ENCODE results near the gene ISOC1.

ISOC1 gene

DNA sequence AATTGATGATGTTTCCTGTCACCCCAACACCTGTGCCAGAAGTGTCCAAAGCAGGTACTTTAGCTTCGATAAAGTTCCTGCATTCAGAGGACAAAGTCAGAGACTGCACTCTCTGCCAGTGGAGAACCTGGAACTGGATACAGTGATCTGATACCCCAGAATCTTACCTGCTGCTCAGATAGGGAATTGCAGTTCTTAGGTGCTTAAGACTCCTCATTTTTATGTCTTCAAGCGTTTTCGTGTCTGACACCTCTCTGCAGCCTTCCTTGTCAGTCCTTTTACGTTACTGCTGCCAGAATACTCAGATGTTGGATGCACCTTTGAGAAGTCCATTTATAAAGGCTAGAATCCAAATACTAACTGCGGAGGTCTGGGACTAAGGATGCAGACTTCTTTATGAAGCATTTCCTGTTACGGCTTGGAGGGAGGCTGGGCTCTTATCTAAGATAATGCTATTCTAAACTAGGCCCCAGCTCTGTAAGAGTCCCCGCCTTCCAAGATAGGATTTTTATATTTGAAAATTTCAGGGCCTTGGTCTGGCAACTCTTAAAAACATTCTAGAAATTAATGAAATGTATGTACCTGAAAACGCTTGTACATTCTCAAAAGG lies 1.9 kb downstream of the ISOC1 start:
- DNase-seq: no peak

DNA sequence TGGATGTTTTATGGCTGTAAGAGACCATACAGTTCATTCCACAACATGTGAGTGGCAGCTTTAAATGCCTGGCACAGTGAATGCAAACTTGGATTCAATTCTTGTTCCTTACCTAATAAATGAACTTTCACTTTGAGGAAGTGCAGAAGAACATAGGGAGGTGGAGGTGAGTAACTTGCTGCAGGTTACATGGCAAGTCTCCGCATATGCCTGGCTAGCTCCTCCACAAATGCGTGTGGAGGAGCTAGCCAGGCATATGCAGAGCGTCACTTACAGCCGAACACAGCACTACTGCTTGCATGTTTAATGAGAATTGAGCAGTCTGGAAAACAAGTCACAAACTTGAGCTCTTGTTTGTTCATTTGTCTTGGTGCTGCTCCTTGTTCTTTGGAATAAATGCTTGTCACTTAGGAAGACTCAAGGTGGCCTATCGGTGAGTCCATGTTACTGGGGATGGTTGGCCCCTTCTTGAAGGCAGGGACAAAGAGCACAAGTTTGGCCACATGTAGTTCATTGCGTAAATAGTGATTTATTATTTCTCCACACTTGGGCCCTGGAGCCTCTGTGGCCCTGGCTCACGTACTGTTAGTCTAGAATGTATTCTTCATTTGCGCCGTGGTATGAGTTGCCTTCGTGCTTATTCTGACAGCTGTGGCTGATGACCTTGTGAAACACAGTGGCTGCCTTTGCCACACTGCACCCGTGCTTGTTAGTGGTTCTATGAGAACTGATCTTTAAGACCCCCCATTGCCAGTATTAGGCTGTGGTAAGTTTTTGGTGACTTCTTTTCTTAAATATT lies 3.1 kb downstream of the ISOC1 start:
- no peak for DNase-seq

DNA sequence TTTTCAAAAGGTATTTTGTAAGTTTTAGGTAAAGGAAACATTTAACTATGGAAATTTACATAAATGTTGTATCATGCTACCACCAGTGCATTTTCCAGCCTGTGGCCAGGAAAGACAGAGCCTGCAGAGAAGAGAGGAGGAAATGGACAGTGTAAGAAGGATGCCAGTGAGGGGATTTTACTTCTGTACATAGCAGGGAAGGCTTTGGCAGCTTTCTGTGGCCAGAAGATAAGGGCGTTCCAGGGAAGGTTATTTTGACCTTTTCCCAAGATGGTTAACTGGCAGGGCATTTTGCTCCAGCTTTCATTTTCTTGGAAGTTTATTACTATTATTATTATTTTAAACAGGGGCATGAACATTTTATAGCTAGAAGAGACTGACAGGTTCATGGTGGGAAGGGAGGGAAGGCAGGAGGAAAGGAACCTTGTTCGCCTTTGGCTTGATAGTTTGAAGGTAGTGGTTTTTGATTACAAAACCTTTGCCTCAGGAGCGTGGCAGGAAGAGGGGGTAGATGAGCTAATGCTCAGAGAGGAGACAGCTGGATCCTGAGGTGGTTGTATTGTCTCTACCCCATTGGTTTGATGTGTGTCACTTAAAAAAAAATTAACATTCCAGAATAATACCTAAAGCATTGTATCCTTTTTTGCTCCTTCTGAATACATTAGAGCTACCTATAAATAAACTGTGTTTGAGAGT lies 4.1 kb downstream of the ISOC1 start:
- DNase-seq: no peak

DNA sequence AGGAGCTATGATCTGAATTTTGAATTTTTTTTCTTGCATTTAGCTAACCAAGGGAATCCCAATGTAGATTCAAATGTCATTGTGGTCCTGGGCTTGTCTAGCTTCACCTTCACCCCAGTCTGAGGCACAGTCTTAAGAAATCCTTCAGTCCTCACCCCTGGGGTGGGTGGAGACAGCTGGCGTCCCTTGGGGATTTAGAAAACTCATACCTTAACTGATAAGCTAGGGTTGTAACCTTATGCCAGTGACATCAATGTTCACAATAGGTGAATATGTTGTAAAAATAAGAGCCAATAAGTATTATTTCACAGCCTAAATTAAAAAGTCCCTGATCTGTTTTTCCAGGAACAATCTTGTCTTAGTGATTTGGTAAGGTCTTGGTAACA lies 4.6 kb downstream of the ISOC1 start:
- DNase-seq: no peak

DNA sequence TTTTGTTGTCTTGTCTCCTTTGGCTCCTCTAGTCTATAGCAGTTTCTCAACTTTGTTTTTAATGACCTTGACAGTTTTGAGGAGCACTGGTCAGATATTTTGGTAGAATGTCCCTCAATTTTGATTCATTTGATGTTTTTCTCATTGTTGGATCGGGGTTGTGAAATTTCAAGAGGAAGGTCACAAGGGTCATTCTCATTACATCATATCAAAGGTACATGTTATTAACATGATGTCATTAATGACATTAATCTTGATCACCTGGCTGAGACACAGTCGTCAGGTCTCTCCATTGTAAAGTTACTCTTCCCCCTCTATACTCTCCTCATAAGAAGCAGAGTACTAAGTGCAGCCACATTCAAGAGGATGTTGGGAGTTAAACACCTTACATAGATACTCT lies 7.2 kb downstream of the ISOC1 start:
- no peak for DNase-seq

DNA sequence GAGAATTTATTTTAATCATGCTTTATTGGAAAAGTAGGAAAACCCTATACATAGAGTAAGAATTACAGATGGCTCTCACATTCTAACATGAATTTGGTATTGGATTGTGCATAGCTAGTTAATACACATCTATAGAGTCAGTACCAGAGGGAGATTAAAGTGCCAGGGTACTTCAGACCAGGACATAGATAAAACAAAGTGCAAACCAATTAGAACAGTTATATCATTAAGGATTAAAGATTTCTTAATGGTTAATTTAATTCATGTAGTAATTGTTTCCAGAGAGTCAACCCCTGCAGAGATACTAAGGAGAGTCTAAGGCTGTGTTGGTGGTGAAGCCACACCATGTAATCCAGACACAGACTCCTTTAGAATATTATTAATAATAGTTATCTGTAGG lies 8.8 kb downstream of the ISOC1 start:
- DNase-seq: no peak

DNA sequence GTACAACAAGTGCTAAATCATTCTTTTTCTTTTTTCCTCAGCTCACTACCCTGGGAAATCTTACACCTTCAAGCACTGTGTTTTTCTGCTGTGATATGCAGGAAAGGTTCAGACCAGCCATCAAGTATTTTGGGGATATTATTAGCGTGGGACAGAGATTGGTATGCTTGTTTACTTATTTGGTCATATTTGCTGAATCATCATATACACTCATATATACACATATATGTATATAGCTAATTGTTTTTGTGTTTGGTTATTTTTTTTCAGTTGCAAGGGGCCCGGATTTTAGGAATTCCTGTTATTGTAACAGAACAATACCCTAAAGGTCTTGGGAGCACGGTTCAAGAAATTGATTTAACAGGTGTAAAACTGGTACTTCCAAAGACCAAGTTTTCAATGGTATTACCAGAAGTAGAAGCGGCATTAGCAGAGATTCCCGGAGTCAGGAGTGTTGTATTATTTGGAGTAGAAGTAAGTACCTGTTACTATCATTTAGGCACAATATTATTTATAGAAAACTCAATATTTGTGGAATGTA lies 10.4 kb downstream of the ISOC1 start:
- DNase-seq: no peak

DNA sequence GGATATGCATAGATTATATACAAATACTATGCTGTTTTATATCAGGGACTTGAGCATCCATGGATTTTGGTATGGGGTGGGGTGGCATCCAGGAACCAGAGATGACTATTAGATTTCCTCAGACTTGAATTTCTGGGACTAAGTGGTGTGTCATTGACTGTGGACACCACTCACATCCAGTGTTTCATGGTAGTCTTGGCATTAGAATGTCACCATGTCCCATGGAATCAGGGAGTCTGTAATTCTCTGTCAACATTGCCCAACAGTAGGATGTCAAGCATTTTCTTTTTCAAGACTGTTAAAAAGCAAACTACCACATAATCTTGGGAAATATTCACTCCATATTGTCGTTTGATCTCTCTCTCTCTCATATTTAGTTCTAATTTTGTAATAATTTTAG lies 13.1 kb downstream of the ISOC1 start:
- no peak for DNase-seq

DNA sequence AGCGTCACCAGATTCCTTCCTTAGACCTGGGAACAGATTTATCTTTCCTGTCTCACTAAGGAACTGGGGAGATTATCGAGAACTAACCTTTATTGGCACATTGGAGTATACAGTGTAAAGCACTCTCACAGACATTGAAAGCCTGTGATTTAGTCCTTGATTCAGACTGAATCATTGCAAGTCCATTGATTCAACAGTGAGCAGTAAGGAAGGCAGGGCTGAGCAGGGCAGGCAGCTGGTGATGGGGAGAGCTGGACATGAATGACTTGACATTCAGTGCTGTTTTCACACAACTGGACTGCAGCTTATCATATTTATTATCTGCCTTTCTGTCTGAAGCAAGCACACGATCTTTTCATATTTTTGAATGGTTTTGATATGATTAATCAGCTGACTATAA lies 16.2 kb downstream of the ISOC1 start:
- no peak for DNase-seq

DNA sequence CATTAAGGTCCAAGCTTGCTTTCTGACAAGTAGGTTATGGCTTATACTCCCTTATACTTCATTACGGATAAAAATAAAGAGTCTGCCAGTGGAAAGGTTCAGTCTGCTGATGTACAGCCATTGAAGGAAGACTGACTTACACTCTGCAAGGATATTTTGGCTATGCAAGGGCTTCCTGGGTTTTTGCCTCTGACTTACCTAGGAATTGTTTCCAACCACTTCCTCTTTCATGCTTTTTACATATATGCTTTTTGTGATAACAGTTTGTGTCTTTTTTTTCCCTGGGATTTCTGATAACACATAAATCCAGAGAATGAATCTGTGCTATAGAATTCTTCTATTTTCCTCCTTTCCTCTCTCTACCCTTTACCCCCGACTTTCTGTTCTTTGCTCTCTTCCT lies 16.8 kb downstream of the ISOC1 start:
- no peak for DNase-seq

DNA sequence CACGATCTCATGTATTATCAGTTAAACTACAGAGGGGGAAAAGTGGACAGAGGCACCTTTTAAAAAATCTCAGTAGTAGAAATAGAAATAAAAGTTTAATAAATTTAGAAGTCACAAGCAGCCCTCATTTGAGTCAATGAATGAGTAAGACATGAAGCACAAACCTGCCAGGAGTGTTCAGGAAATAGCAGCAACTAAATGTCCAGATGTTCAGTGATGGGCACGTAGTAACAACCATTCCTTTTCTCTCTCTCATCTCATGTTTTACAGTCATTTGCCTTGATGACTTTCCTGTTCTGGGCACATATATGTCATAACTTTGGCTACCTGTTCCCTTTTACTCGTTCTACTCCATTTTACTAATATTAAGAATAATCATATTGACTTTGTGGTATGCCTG lies 17.7 kb downstream of the ISOC1 start:
- no peak for DNase-seq

DNA sequence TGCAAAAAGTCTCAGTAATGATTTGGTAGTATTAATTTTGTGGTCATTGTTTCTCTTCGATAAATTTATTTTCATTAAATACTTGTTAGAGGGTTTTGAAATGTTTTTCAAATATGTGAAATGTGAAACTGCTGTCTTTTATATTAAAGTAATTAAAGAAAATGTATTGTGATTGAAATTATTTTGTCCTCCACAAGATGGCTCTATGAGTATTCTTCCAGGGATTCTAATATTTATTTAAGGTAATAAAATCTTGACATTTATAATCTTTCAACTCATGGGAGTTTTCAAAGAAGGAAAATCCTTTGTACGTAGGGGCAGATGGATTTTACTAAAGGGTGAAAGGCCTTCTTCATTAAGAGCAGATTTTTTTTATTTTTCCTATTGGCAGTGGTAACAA lies 19.3 kb downstream of the ISOC1 start:
- no peak for DNase-seq

DNA sequence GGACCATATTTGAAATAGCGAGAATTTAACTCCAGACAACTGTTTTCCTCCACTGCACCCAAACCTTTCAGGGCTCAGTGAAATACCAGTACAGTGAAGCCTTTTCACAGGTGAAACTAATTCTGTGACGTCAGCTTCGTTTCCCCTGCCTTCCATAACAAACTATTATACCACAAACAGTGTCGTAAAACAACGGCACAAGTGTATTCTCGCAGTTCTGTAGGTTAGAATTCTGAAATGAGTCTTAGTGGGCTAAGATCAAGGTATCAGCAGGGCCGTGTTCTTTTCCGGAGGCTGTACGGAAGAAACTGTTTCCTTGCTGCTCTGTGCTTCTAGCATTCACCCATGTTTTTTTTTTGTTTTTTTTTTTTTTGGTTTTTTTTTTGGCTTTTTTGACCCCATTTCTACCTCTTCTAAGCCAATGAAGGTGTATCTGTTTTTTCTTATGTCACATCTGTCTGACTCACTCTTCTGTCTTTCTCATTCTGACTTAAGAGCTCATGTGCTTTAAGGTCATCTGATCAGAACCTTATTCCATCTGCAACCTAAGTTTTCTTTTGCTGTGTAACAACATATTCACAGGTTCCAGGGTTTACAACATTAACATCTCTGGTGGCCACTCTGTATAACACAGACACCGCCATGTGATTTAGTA lies 20.1 kb downstream of the ISOC1 start:
- DNase-seq: no peak

DNA sequence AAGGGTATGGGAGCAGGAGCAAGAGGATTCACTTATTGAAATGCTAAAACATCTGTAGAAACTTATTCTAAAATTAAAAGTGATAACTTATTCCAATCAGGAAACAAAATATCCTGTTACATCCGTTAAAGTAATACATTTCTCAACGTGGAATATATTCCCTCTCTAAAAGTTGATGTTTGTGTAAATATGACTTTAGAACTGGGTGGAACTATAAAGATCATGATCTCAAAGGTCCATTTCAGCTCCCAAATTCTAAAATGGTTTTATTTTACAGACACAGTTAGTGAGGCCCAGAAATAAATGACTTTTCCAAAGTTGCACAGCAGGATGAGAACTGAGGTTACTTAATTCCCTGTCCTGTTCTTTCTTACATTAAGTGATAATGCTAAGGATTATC lies 21.1 kb downstream of the ISOC1 start:
- DNase-seq: no peak

DNA sequence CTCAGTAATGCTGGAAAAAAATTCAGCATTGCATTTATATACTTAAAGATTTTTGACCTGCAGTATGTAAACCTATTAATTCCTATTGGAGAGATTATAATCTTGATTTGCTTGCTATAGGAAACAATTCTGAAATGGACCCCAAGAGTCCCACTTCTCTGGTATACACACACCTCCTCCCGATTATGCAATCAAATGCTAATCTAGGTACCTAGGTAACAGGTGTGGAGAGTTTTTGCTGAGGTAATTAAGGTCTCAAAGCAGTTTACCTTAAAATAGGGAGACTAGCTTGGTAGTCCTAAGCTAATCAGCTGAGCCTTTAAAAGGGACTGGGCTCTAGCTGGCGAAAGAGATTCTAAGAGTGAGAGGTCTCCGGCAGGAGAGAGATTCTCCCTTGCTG lies 22.2 kb downstream of the ISOC1 start:
- DNase-seq: no peak

DNA sequence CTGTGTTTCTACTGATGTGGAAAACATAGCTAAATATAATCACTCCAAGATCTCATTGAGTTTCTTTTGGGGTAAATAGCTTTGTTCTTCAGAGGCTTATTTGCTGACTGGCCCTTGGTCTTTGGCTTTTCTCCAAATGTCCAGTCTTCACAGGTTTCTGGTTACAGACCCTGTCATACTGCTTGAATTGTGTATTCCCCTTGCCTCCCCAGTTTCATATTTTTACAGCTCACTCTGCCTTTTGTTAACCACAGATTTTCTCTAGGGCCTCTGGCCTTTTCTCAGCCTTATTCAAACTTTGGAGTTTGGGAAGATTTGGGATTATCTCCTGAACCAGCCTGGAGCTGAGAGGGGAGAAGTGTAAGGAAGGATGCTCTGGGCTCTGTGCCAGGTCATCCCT lies 23.9 kb downstream of the ISOC1 start:
- no peak for DNase-seq

DNA sequence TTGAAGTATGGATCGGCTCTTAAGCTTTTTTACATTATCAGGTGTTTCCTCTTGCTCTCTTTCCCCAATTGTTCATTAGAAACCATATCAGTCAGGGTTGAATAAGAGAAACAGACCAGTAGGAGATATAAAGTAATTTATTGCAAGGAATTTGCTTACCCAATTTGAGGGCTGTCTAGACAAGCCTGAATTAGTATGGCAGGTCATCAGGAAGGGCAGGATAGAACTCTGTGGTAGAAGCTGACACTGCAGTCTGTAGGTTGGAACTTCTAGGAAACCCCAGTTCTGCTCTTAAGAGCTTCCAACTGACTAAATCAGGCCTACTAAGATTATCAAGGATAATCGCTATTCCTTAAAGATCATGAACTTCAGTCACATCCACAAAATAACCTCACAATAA lies 24.3 kb downstream of the ISOC1 start:
- DNase-seq: no peak

DNA sequence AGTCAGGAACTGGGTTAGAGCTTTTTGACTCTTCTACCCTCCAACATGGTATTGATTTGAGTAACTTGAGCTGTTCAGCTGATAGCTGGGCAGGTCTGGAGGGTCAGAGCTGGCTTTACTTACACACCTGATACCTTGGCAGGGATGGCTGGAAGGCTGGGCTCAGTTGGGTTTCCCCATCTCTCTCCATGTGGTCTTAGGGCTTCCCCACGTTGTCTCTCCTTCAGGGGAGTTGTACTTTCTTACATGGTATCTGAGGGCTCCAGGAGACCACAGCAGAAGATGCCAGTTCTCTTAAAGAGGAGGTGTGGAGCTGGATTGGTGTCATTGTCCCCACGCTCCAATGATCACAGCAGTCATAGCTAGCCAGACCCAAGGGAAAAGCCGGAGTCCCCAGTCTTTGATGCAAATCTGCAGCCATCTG lies 25.6 kb downstream of the ISOC1 start:
- DNase-seq: no peak

DNA sequence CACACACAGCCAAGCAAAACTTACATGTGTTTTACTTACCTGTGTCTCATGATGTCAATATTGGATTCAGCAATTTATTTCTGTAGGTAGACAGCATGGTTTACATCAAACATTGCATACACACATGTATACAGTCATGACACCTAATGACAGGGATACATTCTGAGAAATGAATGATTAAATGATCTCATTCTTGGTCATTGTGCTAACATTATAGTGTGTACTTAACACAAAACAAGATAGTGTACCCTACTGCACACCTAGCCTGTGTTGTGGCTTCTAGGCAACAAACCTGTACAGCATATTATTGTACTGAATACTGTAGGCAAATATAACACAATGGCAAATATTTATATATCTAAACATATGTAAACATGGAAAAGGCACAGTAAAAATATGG lies 28.0 kb downstream of the ISOC1 start:
- no peak for DNase-seq

DNA sequence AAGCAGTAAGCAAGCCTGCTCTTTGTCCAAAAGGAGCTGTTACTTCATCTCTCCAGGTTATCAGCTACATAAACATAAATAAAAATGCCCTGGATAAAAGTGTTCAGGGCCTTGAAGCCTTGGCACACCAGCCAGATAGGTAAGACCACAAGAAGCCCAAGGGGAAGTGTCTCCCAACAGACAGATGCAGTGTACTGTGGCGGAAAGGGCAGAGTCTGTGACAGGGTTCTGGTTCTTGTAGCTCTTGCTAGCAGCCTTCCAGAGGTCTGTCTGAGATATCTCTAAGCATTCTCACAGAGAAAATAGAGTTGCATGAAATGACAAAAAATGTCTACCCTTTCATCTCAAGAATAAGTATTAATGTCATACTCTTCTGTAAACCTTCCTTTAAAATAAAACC lies 30.1 kb downstream of the ISOC1 start:
- DNase-seq: no peak

DNA sequence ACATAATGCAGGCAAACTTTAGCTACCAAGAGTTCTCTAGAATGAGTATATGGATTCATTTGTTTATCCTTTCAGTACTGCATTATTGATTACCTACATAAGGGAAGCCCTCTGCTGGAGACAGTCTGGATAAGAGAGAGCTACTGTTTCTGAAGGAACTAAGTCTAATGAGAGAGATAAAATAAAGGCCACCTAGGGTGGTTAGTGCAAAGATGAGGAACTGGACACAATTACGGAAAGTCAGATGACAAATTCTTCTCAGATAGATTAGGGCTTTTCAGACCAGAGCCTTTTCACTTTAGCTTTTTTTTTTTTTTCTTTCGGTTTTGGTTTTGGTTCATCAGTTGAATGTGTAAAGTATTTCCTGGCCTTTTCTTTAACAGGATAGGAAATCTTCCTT lies 31.3 kb downstream of the ISOC1 start:
- DNase-seq: no peak

DNA sequence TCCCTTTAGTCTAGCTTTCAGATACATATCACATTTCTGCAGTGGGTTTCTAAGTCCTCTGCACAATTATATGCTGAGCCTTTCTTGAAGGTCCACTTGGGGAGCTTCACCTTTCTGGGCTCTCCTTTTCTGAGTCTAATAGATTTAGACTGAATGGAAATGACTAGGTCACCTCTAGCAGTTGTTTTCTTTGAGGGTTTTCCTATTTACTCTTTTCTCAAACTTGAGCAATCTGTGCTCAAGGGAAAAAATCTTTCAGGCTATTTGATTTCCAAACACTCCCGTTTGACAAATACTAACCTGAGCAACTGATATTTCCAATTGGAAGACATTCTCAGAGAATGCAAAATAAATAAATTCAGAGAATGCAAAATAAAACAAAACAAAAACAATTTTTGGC lies 39.0 kb downstream of the ISOC1 start:
- no peak for DNase-seq

DNA sequence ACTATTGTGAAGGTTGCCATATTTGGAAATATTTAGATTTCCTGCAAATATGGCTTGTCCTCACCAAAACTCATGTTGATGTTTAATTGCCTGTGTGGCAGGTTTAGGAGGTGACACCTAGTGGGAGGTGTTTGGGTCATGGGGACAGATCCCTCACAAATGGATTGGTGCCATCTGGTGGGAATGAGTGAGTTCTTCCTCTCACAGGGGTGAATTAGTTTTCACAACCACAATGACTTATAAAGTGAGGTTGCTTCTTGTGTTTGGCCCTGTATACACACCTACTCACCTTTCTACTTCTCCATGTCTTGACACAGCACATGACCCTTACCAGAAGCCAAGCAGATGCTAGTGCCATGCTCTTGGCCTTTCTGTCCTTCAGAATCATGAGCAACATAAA lies 41.1 kb downstream of the ISOC1 start:
- DNase-seq: no peak

DNA sequence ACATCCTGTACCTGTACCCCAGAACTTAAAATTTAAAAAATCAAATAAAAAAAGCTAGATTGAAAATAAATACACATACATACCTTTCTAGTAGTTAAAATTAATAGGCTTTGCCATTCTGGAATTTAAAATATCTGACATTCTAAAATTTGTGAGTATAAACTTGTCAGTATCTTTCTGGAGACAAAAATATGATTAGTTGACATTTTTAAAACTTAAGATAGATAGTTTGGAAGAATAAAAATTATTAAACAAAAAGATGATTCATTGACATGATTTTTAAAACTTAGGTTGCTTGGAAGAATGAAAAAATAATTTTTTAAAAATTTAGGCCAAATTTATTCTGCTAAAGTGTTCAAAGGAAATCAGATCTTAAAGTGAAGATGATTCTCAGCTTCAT lies 43.1 kb downstream of the ISOC1 start:
- DNase-seq: no peak
